BLaER1 (cell line): Measurements from ENCODE around the gene NAP1L4.
A peak's percentile ranks its signal among the peaks of the same experiment; 100 is the strongest.

Experiments
- H3K27ac ChIP-seq: shearing (Covaris generic); formaldehyde crosslinking; 2 replicates; pipeline ENCODE4 v1.8.1; 2022
- H3K27me3 ChIP-seq: shearing (Covaris generic); formaldehyde crosslinking; 2 replicates; pipeline ENCODE4 v1.8.1; 2022
- H3K36me3 ChIP-seq: shearing (Covaris generic); formaldehyde crosslinking; 2 replicates; pipeline ENCODE4 v1.8.1; 2022
- H3K4me1 ChIP-seq: shearing (Covaris generic); formaldehyde crosslinking; 2 replicates; pipeline ENCODE4 v1.8.1; 2022
- H3K4me2 ChIP-seq: shearing (Covaris generic); formaldehyde crosslinking; 2 replicates; pipeline ENCODE4 v1.8.1; 2022
- H3K4me3 ChIP-seq: shearing (Covaris generic); formaldehyde crosslinking; 2 replicates; pipeline ENCODE4 v1.8.1; 2022
- H3K9ac ChIP-seq: shearing (Covaris generic); formaldehyde crosslinking; 2 replicates; pipeline ENCODE4 v1.8.1; 2022
- H3K9me3 ChIP-seq: shearing (Covaris generic); formaldehyde crosslinking; 2 replicates; pipeline ENCODE4 v1.8.1; 2022
- H4K20me1 ChIP-seq: shearing (Covaris generic); formaldehyde crosslinking; 2 replicates; pipeline ENCODE4 v1.8.1; 2022
- Cebpa-rat ChIP-seq: shearing (Covaris generic); IDR thresholded peaks from 2 replicates; pipeline ENCODE4 v1.8.1; 2022

NAP1L4 gene

GRCh38 chr11:2968341-2968900 is 23.7 kb downstream of the NAP1L4 start:
- peaks cover 100% of the 10 kb centered on the region for H3K36me3 ChIP-seq
- H3K4me2 ChIP-seq = no peak overlapping the region
- TF ChIP-seq Cebpa-rat = no peak
- H4K20me1 ChIP-seq = peaks cover 99% of the 10 kb centered on the region
- no peaks in the 10 kb centered on the region for H3K27me3 ChIP-seq
- H3K27ac ChIP-seq = no peak overlapping the region
- no peaks in the 10 kb centered on the region for H3K9me3 ChIP-seq
- no peak overlapping the region for H3K9ac ChIP-seq
- no peak overlapping the region for H3K4me3 ChIP-seq
- peaks cover 11% of the 10 kb centered on the region for H3K4me1 ChIP-seq

- peaks cover 100% of the 10 kb centered on the region for H4K20me1 ChIP-seq
- no peak overlapping the region for H3K9ac ChIP-seq
- no peak for TF ChIP-seq Cebpa-rat
- peaks cover 38% of the 10 kb centered on the region for H3K4me1 ChIP-seq
- peaks cover 100% of the 10 kb centered on the region for H3K36me3 ChIP-seq
- H3K27ac ChIP-seq = no peak overlapping the region
- H3K9me3 ChIP-seq = no peaks in the 10 kb centered on the region
- H3K27me3 ChIP-seq = no peaks in the 10 kb centered on the region
- H3K4me2 ChIP-seq = no peak overlapping the region
- no peak overlapping the region for H3K4me3 ChIP-seq
Observed at GRCh38 chr11:2964782-2965181, 27.3 kb downstream of the NAP1L4 start.

DNA sequence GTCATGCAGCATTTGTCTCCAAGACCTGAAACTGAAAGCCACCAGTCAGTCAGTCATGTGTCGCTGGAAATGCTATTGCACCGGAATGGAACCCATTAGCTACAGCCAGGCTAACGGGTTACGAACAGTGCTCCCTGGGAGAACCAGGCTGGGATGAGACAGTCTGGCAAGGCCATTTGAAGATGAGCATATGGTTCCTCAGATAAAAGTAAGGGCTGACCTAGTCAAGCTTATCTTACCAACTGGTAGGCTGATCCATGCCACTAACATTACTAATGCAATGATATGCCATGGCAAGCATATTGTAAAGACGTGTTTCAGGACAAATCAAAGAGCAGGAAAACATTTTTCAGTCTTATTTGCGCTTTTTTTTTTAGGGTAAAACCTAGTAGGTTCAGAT is 28.4 kb downstream of the NAP1L4 start:
- peaks cover 100% of the 10 kb centered on the region for H3K36me3 ChIP-seq
- peaks cover 100% of the 10 kb centered on the region for H4K20me1 ChIP-seq
- H3K4me2 ChIP-seq = peak overlapping the region; percentile 13; the same call in 1 of the 2 replicates
- no peak overlapping the region for H3K9ac ChIP-seq
- no peak for TF ChIP-seq Cebpa-rat
- H3K4me1 ChIP-seq = peaks cover 38% of the 10 kb centered on the region
- H3K9me3 ChIP-seq = no peaks in the 10 kb centered on the region
- no peaks in the 10 kb centered on the region for H3K27me3 ChIP-seq
- no peak overlapping the region for H3K27ac ChIP-seq
- no peak overlapping the region for H3K4me3 ChIP-seq

DNA sequence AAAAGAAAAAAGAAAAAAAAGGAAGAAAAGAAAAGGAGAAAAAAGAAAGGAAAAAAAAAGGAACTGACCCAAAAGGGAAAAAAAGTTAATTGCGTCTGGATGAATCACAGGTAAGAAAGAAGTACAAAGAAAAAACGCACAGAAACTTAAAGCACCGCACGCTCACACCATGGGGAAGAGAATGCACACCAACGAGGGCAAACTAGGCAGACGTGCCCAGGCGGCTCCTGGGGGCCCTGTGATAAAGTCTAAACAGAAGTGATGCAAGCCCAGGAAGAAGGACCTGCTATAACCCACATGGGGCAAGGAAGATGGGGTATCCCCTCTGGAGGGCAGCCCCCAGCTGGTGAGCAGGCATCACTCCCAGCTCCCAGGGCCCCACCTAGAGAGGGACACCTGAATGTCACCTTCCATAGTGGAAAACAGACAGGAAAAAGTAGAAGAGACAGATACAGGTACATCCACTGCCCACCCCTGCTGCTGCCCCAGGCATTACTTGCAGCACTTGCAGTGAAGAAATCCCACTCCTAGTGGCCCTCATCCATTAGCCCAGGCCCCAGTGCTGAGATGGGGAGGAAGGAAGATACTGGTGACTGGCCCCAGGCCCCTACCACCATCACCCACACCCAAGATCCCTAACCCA is 28.9 kb downstream of the NAP1L4 start:
- peaks cover 38% of the 10 kb centered on the region for H3K4me1 ChIP-seq
- H3K36me3 ChIP-seq = peaks cover 100% of the 10 kb centered on the region
- no peaks in the 10 kb centered on the region for H3K27me3 ChIP-seq
- no peaks in the 10 kb centered on the region for H3K9me3 ChIP-seq
- peaks cover 100% of the 10 kb centered on the region for H4K20me1 ChIP-seq
- H3K9ac ChIP-seq = no peak overlapping the region
- no peak for TF ChIP-seq Cebpa-rat
- H3K27ac ChIP-seq = no peak overlapping the region
- no peak overlapping the region for H3K4me3 ChIP-seq
- peak overlapping the region; percentile 13; the same call in 1 of the 2 replicates for H3K4me2 ChIP-seq

DNA sequence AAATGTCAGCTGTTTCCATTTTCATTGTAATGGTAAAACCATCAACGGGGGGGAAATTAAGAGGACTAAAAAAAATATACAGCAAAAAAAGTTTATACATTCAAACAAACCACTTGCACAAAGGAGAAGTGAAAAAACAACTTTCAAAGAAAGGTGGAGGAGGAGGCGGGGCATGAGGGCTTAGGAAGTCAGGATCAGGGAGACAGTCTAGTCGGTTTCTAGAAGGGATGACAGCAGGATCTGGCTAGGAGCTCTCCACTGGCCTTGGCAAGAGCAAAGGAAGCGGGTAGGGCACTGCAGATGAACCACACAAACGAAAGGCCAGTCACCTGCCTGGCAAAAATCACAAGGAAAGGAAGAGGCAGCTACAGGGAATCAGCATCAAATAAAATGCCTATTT is 31.0 kb downstream of the NAP1L4 start:
- peaks cover 100% of the 10 kb centered on the region for H3K36me3 ChIP-seq
- no peaks in the 10 kb centered on the region for H3K9me3 ChIP-seq
- TF ChIP-seq Cebpa-rat = no peak
- H3K4me1 ChIP-seq = peaks cover 42% of the 10 kb centered on the region
- H3K4me3 ChIP-seq = no peak overlapping the region
- H4K20me1 ChIP-seq = peaks cover 99% of the 10 kb centered on the region
- no peaks in the 10 kb centered on the region for H3K27me3 ChIP-seq
- H3K9ac ChIP-seq = peak overlapping the region; percentile 8; the same call in 1 of the 2 replicates
- peak overlapping the region; percentile 27; the same call in 1 of the 2 replicates for H3K27ac ChIP-seq
- H3K4me2 ChIP-seq = peak overlapping the region; percentile 71

- Histone ChIP-seq H3K9me3 (no peaks in the 10 kb centered on the region), H3K4me3 (no peak overlapping the region), H3K4me1 (peaks cover 42% of the 10 kb centered on the region), H3K27ac (no peak overlapping the region), H4K20me1 (peaks cover 95% of the 10 kb centered on the region), H3K27me3 (no peaks in the 10 kb centered on the region), H3K4me2 (no peak overlapping the region), H3K9ac (no peak overlapping the region), H3K36me3 (peaks cover 100% of the 10 kb centered on the region)
- no peak for TF ChIP-seq Cebpa-rat
Observed at GRCh38 chr11:2960139-2960538, 32.0 kb downstream of the NAP1L4 start.

DNA sequence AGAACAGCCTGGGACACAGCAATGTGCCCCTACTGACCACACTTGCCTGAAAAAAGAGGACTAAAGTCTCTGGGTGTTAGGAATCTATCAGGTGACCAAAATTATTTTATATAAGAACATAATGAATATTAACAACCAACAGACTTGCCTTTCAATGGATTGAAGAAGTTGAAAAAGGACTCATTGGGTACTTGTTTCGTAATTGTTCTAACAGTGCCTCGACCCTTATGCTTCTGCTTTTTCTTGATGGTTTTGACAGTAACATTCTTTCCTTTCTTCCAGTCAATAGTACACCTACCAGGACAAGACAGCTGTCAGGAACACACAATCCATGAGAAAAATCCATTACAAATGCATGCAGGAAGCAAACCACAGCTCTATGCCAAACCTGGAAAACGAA is 33.9 kb downstream of the NAP1L4 start:
- Histone ChIP-seq H3K27ac (no peak overlapping the region), H3K4me3 (no peak overlapping the region), H3K27me3 (no peaks in the 10 kb centered on the region), H3K4me2 (no peak overlapping the region), H3K9ac (no peak overlapping the region), H3K9me3 (no peaks in the 10 kb centered on the region), H3K4me1 (peaks cover 30% of the 10 kb centered on the region), H4K20me1 (peaks cover 83% of the 10 kb centered on the region), H3K36me3 (peaks cover 100% of the 10 kb centered on the region)
- no peak for TF ChIP-seq Cebpa-rat

- no peaks in the 10 kb centered on the region for H3K27me3 ChIP-seq
- no peaks in the 10 kb centered on the region for H3K9me3 ChIP-seq
- peaks cover 8% of the 10 kb centered on the region for H3K4me1 ChIP-seq
- no peak overlapping the region for H3K27ac ChIP-seq
- TF ChIP-seq Cebpa-rat = no peak
- H3K36me3 ChIP-seq = peaks cover 100% of the 10 kb centered on the region
- peaks cover 81% of the 10 kb centered on the region for H4K20me1 ChIP-seq
- H3K4me3 ChIP-seq = no peak overlapping the region
- no peak overlapping the region for H3K9ac ChIP-seq
- no peak overlapping the region for H3K4me2 ChIP-seq
Observed at GRCh38 chr11:2955906-2956476, 36.1 kb downstream of the NAP1L4 start.

DNA sequence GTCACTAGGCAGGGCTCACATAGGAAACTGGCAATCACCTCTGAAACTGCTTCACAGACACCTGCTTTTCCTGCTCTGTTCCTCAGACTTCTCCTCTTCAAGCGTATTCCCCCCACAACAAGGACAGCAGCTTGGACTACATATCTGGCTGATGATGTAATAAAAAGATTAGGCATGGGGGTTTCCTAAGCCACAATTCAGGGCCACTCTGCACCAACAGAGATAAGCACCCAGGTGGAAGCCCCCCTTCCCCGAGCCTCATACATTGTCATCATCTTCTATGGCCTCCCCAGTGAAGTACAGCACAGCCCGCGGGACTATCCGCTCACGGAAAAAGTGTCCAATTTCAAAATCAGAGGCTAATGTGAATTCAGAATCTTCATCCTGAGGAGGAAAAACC is 37.9 kb downstream of the NAP1L4 start:
- Histone ChIP-seq H3K27me3 (no peaks in the 10 kb centered on the region), H3K36me3 (peaks cover 100% of the 10 kb centered on the region), H3K4me2 (no peak overlapping the region), H4K20me1 (peaks cover 80% of the 10 kb centered on the region), H3K4me3 (no peak overlapping the region), H3K4me1 (peaks cover 4% of the 10 kb centered on the region; the same call in 1 of the 2 replicates), H3K27ac (no peak overlapping the region), H3K9me3 (no peaks in the 10 kb centered on the region), H3K9ac (no peak overlapping the region)
- no peak for TF ChIP-seq Cebpa-rat

DNA sequence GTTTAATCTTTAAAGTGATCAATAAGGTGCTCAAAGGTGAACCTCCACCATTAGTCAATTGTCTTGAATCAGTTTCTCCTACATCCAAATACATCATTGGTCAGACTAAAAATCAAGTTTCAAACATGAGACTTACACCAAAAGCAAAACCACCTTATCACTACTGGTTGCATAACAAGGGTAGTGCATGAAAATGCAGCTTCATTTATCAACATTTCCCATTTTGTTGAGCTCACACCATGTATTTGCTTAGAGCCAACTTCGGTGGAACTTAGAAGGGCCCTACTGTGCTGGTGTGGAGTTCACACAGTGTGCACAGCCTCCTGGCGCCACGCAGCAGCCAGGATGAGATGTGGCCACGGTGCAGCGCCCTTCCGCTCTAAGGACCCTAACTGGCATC is 39.8 kb downstream of the NAP1L4 start:
- peaks cover 3% of the 10 kb centered on the region for H3K4me1 ChIP-seq
- peaks cover 73% of the 10 kb centered on the region for H4K20me1 ChIP-seq
- H3K27ac ChIP-seq = no peak overlapping the region
- H3K9me3 ChIP-seq = no peaks in the 10 kb centered on the region
- H3K27me3 ChIP-seq = no peaks in the 10 kb centered on the region
- peaks cover 100% of the 10 kb centered on the region for H3K36me3 ChIP-seq
- H3K4me3 ChIP-seq = no peak overlapping the region
- H3K4me2 ChIP-seq = no peak overlapping the region
- no peak overlapping the region for H3K9ac ChIP-seq
- no peak for TF ChIP-seq Cebpa-rat
